Measurements from ENCODE around the gene SLC44A1. TPM values are rescaled to one million over a fixed set of nuclear protein-coding genes. Genes with fewer than 3 reads are reported as not detected.

The SLC44A1 gene
- total RNA-seq, result 10 to 100 TPM; 25.7 to 37.8 (median 28.3) TPM

DNA sequence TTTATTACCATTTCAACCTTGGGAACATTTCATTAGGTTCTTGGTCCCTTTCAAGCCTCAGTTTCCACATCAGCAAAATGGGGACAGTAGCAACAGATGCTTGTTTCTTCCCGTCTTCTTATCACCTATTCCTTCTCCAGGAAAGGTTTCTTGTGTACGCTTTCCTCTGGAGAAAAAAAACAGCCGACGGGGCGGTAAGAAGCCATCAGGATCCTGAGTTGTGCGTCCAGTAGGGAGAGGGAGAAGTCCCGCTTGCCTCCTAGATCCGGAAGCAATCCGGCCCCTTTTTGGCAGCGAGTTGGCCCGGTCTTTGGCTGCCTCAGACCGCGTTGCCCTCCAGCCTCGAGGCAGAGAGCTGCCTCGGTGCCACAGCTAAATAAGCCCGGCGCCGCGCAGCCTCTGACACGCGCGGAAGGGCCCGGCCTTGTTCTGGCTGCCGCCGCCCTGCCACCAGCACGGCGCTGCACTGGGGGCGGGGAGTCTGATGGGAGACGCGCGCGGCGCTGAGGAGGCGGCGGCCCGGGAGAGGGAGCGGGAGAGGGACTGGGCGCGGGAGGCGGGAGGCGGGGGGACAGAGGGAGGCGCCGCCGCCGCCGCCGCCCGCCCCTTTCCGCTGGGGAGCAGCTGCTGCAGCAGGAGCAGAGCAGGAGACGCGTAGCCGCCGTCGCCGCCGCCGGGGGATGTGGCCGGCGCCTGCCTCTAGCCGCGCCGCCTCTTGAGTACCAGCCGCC lies at the start of gene SLC44A1:
Gene SLC44A1, plus strand, starts transcription at position 649 of the 731 bp plus-strand sequence. CDS start 218 bp downstream, outside the sequence.
- no peaks in the 10 kb centered on the region for H3K36me3 ChIP-seq
- TF ChIP-seq POLR2AphosphoS5 (IDR thresholded peaks at IDR 0.05), result peak; percentile 85 to 93
- no peak for TF ChIP-seq EP300 (IDR thresholded peaks at IDR 0.05)
- no peak for TF ChIP-seq POLR2A (IDR thresholded peaks at IDR 0.05; ENCODE audit: low read depth)
- TF ChIP-seq, protein P1, sequence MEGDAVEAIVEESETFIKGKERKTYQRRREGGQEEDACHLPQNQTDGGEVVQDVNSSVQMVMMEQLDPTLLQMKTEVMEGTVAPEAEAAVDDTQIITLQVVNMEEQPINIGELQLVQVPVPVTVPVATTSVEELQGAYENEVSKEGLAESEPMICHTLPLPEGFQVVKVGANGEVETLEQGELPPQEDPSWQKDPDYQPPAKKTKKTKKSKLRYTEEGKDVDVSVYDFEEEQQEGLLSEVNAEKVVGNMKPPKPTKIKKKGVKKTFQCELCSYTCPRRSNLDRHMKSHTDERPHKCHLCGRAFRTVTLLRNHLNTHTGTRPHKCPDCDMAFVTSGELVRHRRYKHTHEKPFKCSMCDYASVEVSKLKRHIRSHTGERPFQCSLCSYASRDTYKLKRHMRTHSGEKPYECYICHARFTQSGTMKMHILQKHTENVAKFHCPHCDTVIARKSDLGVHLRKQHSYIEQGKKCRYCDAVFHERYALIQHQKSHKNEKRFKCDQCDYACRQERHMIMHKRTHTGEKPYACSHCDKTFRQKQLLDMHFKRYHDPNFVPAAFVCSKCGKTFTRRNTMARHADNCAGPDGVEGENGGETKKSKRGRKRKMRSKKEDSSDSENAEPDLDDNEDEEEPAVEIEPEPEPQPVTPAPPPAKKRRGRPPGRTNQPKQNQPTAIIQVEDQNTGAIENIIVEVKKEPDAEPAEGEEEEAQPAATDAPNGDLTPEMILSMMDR (IDR thresholded peaks at IDR 0.05), result peak in 1 of 3 experiments; percentile 12
- peak within 1 kb of the TSS; percentile 82 to 94 (median 86) for H3K4me3 ChIP-seq
- H3K4me1 ChIP-seq, result peaks cover 9 to 55% (median 49%) of the 10 kb centered on the region in 4 donors
- no peaks in the 10 kb centered on the region for H3K9me3 ChIP-seq
- H3K27me3 ChIP-seq, result no peaks in the 10 kb centered on the region
- WGBS, result 3% methylated on average over 22 of the region's 63 CpGs
- H3K27ac ChIP-seq (replicated peaks in 1 of 4), result peak within 1 kb of the TSS; percentile 81 to 84 (median 82)
- intact Hi-C loops (cut with DNase I), result loop anchor here (5.0 to 10.0 kb wide), 3 partner anchors 37 to 317 kb away; partner anchors contain the start of gene ABCA1
- peak; percentile 98 for DNase-seq (ENCODE audit: extremely low spot score)

DNA sequence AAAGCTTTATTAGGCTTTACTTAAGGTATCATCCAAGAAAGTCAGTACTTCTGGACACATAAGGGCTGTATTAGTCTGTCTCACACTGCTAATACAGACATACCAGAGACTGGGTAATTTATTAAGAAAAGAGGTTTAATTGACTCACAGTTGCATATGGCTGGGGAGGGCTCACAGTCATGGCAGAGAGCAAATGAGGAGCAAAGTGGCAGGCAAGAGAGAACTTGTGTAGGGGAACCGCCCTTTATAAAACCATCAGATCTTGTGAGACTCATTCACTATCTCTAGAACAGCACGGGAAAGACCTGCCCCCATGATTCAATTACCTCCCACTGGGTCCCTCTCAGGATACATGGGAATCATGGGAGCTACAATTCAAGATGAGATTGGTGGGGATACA lies 49.2 kb upstream of the SLC44A1 start:
- DNase-seq (ENCODE audit: extremely low spot score), result no peak
- Histone ChIP-seq H3K27ac (replicated peaks in 1 of 4) (no peak overlapping the region), H3K4me3 (no peak overlapping the region), H3K4me1 (no peaks in the 10 kb centered on the region), H3K9me3 (no peaks in the 10 kb centered on the region), H3K36me3 (no peaks in the 10 kb centered on the region), H3K27me3 (no peaks in the 10 kb centered on the region)
- intact Hi-C loops (cut with DNase I), result no loop called here
- TF ChIP-seq, protein P1 (IDR thresholded peaks at IDR 0.05), result no peak
- TF ChIP-seq EP300 (IDR thresholded peaks at IDR 0.05) (no peak), POLR2AphosphoS5 (IDR thresholded peaks at IDR 0.05) (no peak), POLR2A (IDR thresholded peaks at IDR 0.05; ENCODE audit: low read depth) (no peak)
- WGBS, result 88% methylated on average over 2 of the region's 2 CpGs

DNA sequence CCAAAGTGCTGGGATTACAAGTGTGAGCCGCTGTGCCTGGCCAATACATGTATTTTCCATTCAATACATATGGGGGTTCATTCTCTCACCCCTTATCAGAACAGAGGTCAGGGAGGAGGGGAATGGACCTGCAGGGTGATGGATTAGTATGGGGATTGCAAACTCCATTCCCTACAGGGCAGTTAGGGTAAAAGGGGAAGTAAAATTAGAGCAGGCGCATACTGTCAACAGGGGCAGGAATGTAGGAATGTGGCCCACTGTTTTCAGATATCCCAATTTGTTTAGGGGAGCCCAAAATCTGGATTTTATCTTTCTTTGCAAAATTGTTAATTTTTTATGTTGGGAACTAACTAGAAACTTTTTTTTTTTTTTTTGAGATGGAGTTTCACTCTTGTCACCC lies 46.4 kb upstream of the SLC44A1 start:
- Histone ChIP-seq H3K27ac (replicated peaks in 1 of 4) (no peak overlapping the region), H3K4me3 (no peak overlapping the region), H3K27me3 (no peaks in the 10 kb centered on the region), H3K4me1 (no peaks in the 10 kb centered on the region), H3K9me3 (no peaks in the 10 kb centered on the region), H3K36me3 (no peaks in the 10 kb centered on the region)
- intact Hi-C loops (cut with DNase I), result no loop called here
- WGBS, result 98% methylated on average over 2 of the region's 2 CpGs
- TF ChIP-seq POLR2A (IDR thresholded peaks at IDR 0.05; ENCODE audit: low read depth), result no peak
- TF ChIP-seq EP300 (IDR thresholded peaks at IDR 0.05), result no peak
- DNase-seq (ENCODE audit: extremely low spot score), result no peak

DNA sequence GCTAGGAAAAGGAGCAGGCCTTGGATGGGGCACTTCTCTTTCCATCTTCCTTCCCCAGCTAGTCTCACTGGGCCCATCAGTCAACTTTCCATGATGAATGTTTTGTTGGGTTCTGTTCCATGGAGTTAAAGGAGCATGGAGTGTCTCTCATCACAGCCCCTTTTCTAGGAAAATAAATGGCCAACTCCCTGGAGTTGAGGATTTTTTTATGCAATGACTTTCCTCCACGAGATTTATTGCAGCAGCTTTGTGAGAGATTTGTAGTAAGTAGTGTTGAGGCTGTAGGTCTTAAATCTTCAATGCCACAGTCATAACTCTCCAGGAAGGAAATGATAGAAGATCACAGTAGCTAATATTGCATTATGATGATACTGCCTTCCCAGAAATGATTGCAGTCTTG lies 45.6 kb upstream of the SLC44A1 start:
- H3K36me3 ChIP-seq, result no peaks in the 10 kb centered on the region
- H3K4me3 ChIP-seq, result no peak overlapping the region
- 27% methylated on average over 1 of the region's 1 CpG for WGBS
- H3K27me3 ChIP-seq, result no peaks in the 10 kb centered on the region
- H3K27ac ChIP-seq (replicated peaks in 1 of 4), result no peak overlapping the region
- no peak for TF ChIP-seq POLR2AphosphoS5 (IDR thresholded peaks at IDR 0.05)
- no peak for TF ChIP-seq POLR2A (IDR thresholded peaks at IDR 0.05; ENCODE audit: low read depth)
- TF ChIP-seq, protein P1 (IDR thresholded peaks at IDR 0.05), result no peak
- TF ChIP-seq EP300 (IDR thresholded peaks at IDR 0.05), result no peak
- intact Hi-C loops (cut with DNase I), result no loop called here
- H3K9me3 ChIP-seq, result no peaks in the 10 kb centered on the region
- no peak for DNase-seq (ENCODE audit: extremely low spot score)
- no peaks in the 10 kb centered on the region for H3K4me1 ChIP-seq

DNA sequence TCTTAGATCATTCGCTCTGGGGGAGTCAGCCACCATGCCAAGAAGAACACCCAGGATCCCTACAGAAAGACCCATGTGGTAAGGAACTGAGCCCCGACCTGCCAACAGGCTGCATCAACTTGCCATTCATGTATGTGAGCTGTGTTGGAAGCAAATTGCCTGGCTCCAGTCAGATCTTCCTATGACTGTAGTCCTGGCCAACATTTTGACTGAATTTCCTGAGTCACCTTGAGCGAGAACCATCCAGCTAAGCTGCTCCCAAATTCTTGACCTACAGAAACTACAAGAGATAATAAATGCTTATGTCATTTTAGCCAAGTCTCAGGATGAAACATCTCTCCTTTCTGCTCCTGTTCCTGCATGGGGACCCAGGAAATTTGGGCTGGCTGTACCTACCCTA lies 40.0 kb upstream of the SLC44A1 start:
- H3K4me3 ChIP-seq, result no peak overlapping the region
- H3K27me3 ChIP-seq, result no peaks in the 10 kb centered on the region
- no peaks in the 10 kb centered on the region for H3K36me3 ChIP-seq
- H3K27ac ChIP-seq (replicated peaks in 1 of 4), result no peak overlapping the region
- H3K9me3 ChIP-seq, result no peaks in the 10 kb centered on the region
- TF ChIP-seq, protein P1 (IDR thresholded peaks at IDR 0.05), result no peak
- TF ChIP-seq POLR2A (IDR thresholded peaks at IDR 0.05; ENCODE audit: low read depth) (no peak), POLR2AphosphoS5 (IDR thresholded peaks at IDR 0.05) (no peak), EP300 (IDR thresholded peaks at IDR 0.05) (no peak)
- no peak for DNase-seq (ENCODE audit: extremely low spot score)
- intact Hi-C loops (cut with DNase I), result no loop called here
- 100% methylated on average over 1 of the region's 3 CpGs for WGBS
- H3K4me1 ChIP-seq, result peaks cover 14 to 23% (median 22%) of the 10 kb centered on the region in 4 donors

All from esophagus muscularis mucosa (tissue), 4 donors.